GM19023 (cell line): ENCODE results near the gene PRR15L.
A peak's percentile ranks its signal among the peaks of the same experiment; 100 is the strongest.

Experiments
- ATAC-seq: cut with Tn5 transposase; IDR thresholded peaks from one replicate; pipeline ENCODE4 v1.9.1; 2021; ENCODE audit warnings: mild to moderate bottlenecking, moderate library complexity; ENCODE audit not compliant: unreplicated experiment

Gene PRR15L

GRCh38 chr17:47962901-47963300 lies 5.2 kb upstream of the PRR15L start:
- no peak for ATAC-seq

- ATAC-seq = no peak
These were observed 3.7 kb upstream of the PRR15L start for GRCh38 chr17:47961406-47961805.

- ATAC-seq = no peak
These were observed 2.4 kb upstream of the PRR15L start for GRCh38 chr17:47959825-47960655.

GRCh38 chr17:47956791-47957590 lies 692 bp downstream of the PRR15L start:
- no peak for ATAC-seq

GRCh38 chr17:47955497-47956461 lies 1.9 kb downstream of the PRR15L start:
- no peak for ATAC-seq

GRCh38 chr17:47953909-47954308 lies 3.8 kb downstream of the PRR15L start:
- ATAC-seq = no peak

GRCh38 chr17:47952171-47953021 lies 5.3 kb downstream of the PRR15L start:
- no peak for ATAC-seq

GRCh38 chr17:47950448-47950847 lies 7.2 kb downstream of the PRR15L start:
- ATAC-seq = no peak

DNA sequence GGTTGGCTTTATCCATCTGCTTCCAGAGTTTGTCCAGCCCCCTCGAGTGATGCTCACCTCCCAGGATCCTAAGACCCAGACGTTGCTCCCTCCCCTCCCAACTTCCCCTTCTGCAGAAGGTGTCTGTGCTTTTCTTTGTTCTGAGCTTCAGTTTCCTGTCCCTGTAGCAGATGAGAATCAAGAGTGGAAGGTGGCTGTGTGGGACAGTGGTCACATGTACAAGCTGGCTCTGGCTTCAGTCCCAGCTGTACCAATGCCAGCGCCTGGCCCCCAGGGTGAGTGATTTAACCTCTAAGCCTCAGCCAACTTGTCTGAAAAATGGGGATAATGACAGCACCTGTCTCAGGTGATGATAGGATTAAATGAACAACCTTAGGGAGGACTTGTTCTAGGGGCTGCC lies 7.7 kb downstream of the PRR15L start:
- ATAC-seq = peak; percentile 23

DNA sequence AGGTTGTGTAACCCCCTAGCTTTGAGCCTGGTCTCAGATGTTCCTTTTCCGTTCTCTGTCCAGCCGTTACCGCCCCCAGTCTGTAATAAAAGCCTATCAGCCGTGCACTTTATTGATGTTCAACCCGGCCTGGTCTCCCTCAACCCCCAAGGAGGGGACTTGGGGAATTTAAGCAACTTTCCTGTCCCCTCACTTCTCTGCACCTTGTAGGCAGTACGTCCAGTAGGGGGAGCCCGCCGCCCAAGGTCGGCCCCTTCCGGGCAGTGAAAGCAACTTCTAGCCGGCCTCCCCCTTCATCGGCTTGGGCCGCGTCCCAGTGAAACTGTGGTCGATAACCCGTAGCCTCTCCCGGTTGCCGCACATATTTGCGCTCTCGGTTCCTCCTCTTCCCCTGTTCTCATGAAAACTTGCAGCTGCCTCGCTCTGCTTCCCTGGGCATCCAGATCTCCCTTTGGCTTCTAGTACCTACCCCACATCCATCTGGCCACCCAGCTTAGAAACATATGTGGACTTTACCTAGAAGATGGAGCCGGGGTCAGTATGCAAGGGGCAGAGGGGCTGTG lies 8.4 kb downstream of the PRR15L start:
- ATAC-seq = peak; percentile 69

- ATAC-seq = no peak
These were observed 8.9 kb downstream of the PRR15L start for GRCh38 chr17:47948706-47949196.

- ATAC-seq = no peak
These were observed 10.7 kb downstream of the PRR15L start for GRCh38 chr17:47946929-47947397.

- ATAC-seq = no peak
These were observed 11.2 kb downstream of the PRR15L start for GRCh38 chr17:47946516-47946915.

GRCh38 chr17:47945529-47946508 lies 11.9 kb downstream of the PRR15L start:
- no peak for ATAC-seq

GRCh38 chr17:47945080-47945479 lies 12.6 kb downstream of the PRR15L start:
- no peak for ATAC-seq

DNA sequence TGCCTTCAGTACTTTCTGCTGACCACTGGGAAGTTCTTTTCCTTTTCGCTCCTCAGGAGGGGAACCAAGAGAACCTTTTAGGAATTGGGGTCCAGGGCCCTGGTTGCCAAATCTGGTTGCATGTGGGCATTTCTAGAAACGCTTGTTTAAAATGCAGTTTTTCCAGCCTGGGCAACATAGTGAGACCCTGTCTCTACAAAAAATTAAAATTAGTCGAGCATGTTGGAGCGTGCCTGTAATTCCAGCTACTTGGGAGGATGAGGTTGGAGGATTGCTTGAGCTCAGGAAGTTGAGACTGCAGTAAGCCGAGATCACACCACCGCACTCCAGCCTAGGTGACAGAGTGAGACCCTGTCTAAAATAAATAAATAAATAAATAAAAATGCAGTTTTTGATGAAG lies 15.1 kb downstream of the PRR15L start:
- no peak for ATAC-seq

DNA sequence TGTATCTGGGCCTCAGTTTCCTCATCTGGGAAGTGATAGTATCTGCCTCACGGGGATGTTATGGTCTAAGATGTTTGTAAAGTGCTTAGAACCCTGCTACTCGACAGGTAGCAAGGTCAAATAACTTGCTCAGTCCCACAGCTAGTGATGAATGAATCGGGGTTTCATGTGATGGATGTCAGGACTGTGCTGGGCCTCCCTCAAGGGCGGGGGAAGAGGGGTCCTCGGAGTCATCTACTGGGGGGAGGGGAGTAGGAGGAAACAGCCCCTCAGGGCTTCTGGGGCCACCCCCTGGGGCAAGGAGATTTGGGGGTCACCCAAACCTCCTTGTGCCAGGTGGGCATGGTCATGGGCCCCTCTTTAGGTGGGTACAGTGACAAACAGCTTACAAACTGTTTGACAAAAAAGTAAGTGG lies 15.6 kb downstream of the PRR15L start:
- ATAC-seq = no peak
